Spleen (tissue), 7 donors: Measurements from ENCODE around the gene HHLA2.

Experiments used
- POLR2A ChIP-seq, 3 donors: fragments of 450-650 bp; IDR thresholded peaks; one replicate each; pipeline ENCODE4 v1.5.1; 2017; ENCODE audit warnings: antibody characterized with exemption in 3 of 3, mild to moderate bottlenecking in 1 of 3
- POLR2AphosphoS5 ChIP-seq, 3 donors: sonication (generic); formaldehyde crosslinking; IDR thresholded peaks; one replicate each; pipeline ENCODE4 v1.5.1; 2017; ENCODE audit warnings: antibody characterized with exemption in 3 of 3
- TF ChIP-seq, protein P1 (sequence below), 11 experiments: fragments of 200-600 bp in 7 of 11; fragments of 450-650 bp in 4 of 11; sonication (generic) in 4 of 11; IDR thresholded peaks in 8 of 11; conservative IDR thresholded peaks in 3 of 11; 1 replicate in 7 of 11; 2 replicates in 4 of 11; pipeline versions ENCODE4 v1.4.0 to v1.8.0; 2016 to 2021; ENCODE audit warnings: antibody characterized with exemption in 11 of 11, inconsistent platforms in 4 of 11, mild to moderate bottlenecking in 1 of 11
- donor health status: DM: no; HTN: no; CAD: no; lungs with moderate emphysema.
- donor health status: DM: no; HTN: no; CAD: no.
- donor health status: DM: no; HTN: no; CAD: no.

DNA sequence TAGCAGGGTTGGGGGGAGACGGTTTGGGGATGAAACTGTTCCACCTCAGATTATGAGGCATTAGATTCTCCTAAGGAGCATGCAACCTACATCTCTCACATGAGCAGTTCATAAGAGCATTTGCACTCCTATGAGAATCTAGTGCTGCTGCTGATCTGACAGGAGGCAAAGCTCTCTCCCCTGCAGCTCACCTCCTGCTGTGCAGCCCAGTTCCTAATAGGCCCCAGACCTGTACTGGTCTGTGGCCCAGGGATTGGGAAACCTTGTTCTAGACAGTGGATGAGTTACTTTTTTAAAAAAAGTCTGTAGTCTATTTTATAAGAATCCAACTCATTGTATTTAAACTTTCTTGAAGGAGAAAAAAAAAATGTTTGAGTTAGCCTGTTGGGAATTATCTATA, 100.0 kb downstream of the HHLA2 start:
- TF ChIP-seq POLR2A (IDR thresholded peaks at IDR 0.05) (no peak), POLR2AphosphoS5 (IDR thresholded peaks at IDR 0.05) (no peak)
- TF ChIP-seq, protein P1, sequence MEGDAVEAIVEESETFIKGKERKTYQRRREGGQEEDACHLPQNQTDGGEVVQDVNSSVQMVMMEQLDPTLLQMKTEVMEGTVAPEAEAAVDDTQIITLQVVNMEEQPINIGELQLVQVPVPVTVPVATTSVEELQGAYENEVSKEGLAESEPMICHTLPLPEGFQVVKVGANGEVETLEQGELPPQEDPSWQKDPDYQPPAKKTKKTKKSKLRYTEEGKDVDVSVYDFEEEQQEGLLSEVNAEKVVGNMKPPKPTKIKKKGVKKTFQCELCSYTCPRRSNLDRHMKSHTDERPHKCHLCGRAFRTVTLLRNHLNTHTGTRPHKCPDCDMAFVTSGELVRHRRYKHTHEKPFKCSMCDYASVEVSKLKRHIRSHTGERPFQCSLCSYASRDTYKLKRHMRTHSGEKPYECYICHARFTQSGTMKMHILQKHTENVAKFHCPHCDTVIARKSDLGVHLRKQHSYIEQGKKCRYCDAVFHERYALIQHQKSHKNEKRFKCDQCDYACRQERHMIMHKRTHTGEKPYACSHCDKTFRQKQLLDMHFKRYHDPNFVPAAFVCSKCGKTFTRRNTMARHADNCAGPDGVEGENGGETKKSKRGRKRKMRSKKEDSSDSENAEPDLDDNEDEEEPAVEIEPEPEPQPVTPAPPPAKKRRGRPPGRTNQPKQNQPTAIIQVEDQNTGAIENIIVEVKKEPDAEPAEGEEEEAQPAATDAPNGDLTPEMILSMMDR (IDR thresholded peaks at IDR 0.05 in 8 of 11, conservative IDR thresholded peaks at IDR 0.05 in 3 of 11), result no peak
